PFSK-1 (cell line): ENCODE measurements around the gene ADGRL2.

ENCODE experiments used
- FOXP2 ChIP-seq: optimal IDR thresholded peaks from 2 replicates; pipeline ENCODE3; 2011; ENCODE audit warnings: borderline replicate concordance, control low read depth, inconsistent platforms; ENCODE audit not compliant: insufficient read depth; ENCODE audit errors: extremely low read length, extremely low read depth
- POLR2AphosphoS5 ChIP-seq: IDR thresholded peaks from 2 replicates; pipeline ENCODE4 v1.6.1; 2012; ENCODE audit warnings: low read depth, mild to moderate bottlenecking, control low read depth, low read length, moderate library complexity
- SIN3A ChIP-seq: IDR thresholded peaks from 2 replicates; pipeline ENCODE4 v1.6.1; 2012; ENCODE audit warnings: mild to moderate bottlenecking, low read length, moderate library complexity, borderline replicate concordance; ENCODE audit not compliant: insufficient read depth
- TAF1 ChIP-seq: IDR thresholded peaks from 2 replicates; pipeline ENCODE4 v1.6.1; 2012; ENCODE audit warnings: low read length, control low read depth, borderline replicate concordance; ENCODE audit not compliant: insufficient read depth
- TF ChIP-seq, protein P1 (sequence below), 2 experiments: IDR thresholded peaks; 2 replicates each; pipeline versions ENCODE4 v1.6.1 to v1.8.0; 2011 to 2012; ENCODE audit warnings: low read depth in 2 of 2, low read length in 2 of 2, control low read depth in 1 of 2, inconsistent platforms in 1 of 2, mild to moderate bottlenecking in 1 of 2, moderate library complexity in 1 of 2; ENCODE audit not compliant: insufficient read depth in 1 of 2

ADGRL2 gene

DNA sequence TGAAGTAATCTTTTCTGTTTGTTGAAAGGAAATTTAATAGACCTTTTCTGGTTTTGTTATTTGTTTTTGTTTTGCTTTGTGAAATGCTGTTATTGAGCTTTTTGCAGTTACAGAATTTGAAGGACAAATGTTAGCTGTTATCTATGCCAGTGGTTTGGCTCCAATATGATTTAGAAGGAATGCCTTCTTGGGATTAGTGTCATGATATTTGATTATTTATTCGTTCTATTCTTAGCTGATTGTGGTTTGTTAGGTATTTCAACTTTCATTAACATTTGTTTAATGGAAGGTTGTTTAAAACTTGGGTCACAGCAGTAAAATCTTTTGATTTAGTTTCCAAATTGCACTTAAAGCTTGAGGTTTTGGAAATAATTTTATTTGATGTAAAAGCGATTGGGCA is 33.5 kb downstream of the ADGRL2 start:
- TF ChIP-seq TAF1 (no peak), FOXP2 (no peak), SIN3A (no peak), POLR2AphosphoS5 (no peak)
- TF ChIP-seq, protein P1, sequence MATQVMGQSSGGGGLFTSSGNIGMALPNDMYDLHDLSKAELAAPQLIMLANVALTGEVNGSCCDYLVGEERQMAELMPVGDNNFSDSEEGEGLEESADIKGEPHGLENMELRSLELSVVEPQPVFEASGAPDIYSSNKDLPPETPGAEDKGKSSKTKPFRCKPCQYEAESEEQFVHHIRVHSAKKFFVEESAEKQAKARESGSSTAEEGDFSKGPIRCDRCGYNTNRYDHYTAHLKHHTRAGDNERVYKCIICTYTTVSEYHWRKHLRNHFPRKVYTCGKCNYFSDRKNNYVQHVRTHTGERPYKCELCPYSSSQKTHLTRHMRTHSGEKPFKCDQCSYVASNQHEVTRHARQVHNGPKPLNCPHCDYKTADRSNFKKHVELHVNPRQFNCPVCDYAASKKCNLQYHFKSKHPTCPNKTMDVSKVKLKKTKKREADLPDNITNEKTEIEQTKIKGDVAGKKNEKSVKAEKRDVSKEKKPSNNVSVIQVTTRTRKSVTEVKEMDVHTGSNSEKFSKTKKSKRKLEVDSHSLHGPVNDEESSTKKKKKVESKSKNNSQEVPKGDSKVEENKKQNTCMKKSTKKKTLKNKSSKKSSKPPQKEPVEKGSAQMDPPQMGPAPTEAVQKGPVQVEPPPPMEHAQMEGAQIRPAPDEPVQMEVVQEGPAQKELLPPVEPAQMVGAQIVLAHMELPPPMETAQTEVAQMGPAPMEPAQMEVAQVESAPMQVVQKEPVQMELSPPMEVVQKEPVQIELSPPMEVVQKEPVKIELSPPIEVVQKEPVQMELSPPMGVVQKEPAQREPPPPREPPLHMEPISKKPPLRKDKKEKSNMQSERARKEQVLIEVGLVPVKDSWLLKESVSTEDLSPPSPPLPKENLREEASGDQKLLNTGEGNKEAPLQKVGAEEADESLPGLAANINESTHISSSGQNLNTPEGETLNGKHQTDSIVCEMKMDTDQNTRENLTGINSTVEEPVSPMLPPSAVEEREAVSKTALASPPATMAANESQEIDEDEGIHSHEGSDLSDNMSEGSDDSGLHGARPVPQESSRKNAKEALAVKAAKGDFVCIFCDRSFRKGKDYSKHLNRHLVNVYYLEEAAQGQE (IDR thresholded peaks at IDR 0.05; ENCODE audit: insufficient read depth in 1 of 2, low read depth in 2 of 2, low read length in 2 of 2): no peak

DNA sequence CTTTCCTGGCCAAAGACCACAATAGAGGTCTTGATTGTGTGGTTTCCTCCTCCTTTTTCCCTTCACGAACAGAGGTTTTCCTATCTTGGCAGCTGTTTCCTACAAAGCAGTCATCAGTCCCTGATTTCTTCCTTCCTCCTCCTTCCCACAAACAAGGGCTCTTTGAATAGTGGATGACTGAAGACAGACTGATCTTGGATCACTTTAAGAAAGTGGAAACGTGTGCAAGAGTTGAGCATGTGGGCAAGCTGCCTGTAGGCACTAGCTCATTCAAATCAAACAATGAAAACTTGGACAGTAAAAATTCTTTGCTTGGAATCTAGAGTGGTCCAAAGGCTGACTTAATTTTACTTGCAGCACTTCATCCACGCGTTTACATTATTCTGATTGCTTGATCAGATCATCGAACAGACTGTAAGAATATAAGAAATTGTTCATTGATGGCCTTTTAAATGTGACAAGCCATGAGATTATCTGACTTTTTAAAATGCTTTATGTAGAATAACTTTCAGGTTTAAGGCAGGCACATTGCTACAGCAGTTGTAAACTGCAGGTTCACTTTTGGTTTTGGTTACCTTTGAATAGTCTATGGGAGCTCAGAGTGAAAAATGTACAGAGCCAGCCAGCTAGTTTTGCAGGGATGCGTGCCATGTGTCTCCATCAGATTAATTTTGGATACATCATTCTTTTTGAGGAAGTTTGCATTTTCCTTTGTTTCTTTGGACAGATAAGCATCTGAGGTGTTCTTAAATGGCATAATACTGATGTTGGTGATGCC is 34.4 kb downstream of the ADGRL2 start:
- TF ChIP-seq, protein P1 (IDR thresholded peaks at IDR 0.05; ENCODE audit: insufficient read depth in 1 of 2, low read depth in 2 of 2, low read length in 2 of 2): no peak

DNA sequence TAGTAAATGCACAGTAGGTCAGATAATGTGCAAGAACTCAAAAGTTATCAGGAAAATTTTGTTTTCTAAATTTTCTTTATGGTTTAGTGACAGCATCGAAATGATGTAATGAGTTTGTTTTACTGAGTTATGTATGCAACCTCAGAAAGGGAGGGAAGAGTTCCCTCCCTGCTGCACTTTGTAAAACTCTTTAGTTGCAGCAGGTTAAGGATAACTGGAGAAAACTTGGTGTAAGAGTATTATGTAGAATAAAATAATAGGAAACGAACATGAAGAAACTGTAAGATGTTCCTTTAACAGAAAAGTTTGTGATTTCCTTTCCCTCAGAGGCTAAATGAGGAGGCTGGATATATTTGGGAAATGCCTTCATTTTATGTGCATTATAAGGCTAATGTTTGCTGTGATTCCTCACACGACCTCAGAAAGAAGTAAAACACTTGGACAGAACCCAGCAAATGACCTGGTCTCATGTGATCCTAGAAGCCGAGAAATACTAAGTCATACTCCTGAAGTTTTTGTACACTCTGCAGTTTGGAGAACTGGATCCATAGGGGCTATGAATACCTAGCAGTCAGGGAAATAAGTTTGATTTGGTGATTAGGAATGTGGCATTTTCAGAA is 35.4 kb downstream of the ADGRL2 start:
- TF ChIP-seq FOXP2: no peak
- TF ChIP-seq, protein P1 (IDR thresholded peaks at IDR 0.05; ENCODE audit: insufficient read depth in 1 of 2, low read depth in 2 of 2, low read length in 2 of 2): no peak
- TF ChIP-seq POLR2AphosphoS5: no peak
- TF ChIP-seq SIN3A: no peak
- TF ChIP-seq TAF1: no peak

DNA sequence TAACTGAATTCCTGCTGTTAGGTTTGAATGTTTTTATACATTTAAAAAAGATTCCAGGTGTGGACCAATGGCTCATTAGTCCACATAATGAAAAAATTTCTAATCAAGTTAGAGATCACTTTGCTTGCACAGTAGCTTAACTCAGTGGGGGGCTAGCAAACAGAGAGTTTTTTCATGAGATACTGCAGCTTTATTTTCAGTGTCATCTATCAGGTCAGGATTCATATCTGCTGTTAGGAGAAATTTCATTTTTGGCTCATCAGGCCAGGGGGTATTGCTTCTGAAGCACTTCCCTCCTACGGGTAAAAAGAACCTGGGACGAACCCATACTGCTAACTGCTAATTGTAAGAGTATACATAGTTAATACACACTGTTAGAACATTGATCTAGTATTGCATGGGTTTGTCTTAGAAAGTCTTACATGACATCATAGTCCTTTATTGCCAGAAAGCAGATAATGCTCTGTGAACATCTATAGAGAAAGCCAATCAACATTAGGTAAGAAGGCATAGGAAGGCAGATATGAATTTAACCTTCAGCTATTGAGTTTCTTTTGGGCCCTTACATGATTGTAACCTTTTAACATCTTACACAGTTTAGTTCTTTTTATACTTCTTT is 38.0 kb downstream of the ADGRL2 start:
- TF ChIP-seq, protein P1 (IDR thresholded peaks at IDR 0.05; ENCODE audit: insufficient read depth in 1 of 2, low read depth in 2 of 2, low read length in 2 of 2): no peak
- TF ChIP-seq SIN3A (no peak), TAF1 (no peak), POLR2AphosphoS5 (no peak), FOXP2 (no peak)

DNA sequence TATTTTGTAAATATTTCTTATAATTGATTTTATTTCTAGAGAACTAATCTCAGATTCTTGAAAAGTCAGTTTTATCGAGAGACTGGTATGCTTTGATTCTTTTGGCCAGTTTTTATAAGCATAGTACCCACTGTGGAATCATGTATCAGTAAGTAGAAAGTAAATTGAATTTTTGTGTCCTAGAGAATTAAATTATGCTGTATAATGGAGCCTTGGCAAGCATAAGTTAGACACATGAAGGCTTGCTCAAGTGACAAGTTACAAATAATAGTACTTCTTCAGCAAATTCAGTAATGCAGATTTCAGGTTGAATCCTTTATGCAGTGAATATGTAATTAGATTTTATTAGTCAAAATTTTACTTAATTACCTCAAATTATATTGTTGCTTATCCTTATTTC is 40.1 kb downstream of the ADGRL2 start:
- TF ChIP-seq, protein P1 (IDR thresholded peaks at IDR 0.05; ENCODE audit: insufficient read depth in 1 of 2, low read depth in 2 of 2, low read length in 2 of 2): no peak
- TF ChIP-seq TAF1 (no peak), SIN3A (no peak), FOXP2 (no peak), POLR2AphosphoS5 (no peak)
